ENCODE results near the gene FOSL1. TPM values are rescaled to one million over a fixed set of nuclear protein-coding genes. Genes with fewer than 3 reads are reported as not detected.

The FOSL1 gene
- total RNA-seq, 4 donors from 2014 or later: 11.9 to 72.7 (median 35.6) TPM

DNA sequence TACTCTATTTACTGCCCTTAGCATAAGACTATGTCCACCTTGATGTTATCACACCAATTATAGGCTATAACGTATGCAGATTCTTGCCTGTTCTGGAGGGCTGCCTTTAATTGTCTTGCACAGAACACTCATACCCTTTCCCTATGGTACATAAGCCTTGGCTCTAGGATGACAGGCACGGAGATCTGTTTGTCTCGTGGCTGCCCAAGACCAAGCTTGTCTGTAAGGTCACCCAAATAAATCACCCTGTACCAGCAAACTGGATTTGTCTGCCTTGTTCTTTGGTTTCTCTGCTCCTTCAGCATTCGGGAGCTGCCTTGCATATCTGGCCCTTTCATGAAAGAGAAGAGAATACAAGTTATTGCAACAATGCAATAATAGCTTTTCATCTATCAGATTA, 37.6 kb upstream of the FOSL1 start:
- Histone ChIP-seq H3K4me1 (peaks cover 0 to 8% (median 0%) of the 10 kb centered on the region in 3 donors), H3K27ac (no peak overlapping the region), H3K36me3 (no peaks in the 10 kb centered on the region), H3K4me3 (no peak overlapping the region), H3K9me3 (no peaks in the 10 kb centered on the region), H3K27me3 (peaks cover 0 to 42% (median 0%) of the 10 kb centered on the region in 4 donors)
- intact Hi-C loops (cut with DNase I): no loop called here
- TF ChIP-seq POLR2A (IDR thresholded peaks at IDR 0.05): no peak
- TF ChIP-seq, protein P1, sequence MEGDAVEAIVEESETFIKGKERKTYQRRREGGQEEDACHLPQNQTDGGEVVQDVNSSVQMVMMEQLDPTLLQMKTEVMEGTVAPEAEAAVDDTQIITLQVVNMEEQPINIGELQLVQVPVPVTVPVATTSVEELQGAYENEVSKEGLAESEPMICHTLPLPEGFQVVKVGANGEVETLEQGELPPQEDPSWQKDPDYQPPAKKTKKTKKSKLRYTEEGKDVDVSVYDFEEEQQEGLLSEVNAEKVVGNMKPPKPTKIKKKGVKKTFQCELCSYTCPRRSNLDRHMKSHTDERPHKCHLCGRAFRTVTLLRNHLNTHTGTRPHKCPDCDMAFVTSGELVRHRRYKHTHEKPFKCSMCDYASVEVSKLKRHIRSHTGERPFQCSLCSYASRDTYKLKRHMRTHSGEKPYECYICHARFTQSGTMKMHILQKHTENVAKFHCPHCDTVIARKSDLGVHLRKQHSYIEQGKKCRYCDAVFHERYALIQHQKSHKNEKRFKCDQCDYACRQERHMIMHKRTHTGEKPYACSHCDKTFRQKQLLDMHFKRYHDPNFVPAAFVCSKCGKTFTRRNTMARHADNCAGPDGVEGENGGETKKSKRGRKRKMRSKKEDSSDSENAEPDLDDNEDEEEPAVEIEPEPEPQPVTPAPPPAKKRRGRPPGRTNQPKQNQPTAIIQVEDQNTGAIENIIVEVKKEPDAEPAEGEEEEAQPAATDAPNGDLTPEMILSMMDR (IDR thresholded peaks at IDR 0.05): no peak
- 46 to 60% methylated on average over 4 of the region's 4 CpGs for WGBS, 2 donors
- DNase-seq: no peak

DNA sequence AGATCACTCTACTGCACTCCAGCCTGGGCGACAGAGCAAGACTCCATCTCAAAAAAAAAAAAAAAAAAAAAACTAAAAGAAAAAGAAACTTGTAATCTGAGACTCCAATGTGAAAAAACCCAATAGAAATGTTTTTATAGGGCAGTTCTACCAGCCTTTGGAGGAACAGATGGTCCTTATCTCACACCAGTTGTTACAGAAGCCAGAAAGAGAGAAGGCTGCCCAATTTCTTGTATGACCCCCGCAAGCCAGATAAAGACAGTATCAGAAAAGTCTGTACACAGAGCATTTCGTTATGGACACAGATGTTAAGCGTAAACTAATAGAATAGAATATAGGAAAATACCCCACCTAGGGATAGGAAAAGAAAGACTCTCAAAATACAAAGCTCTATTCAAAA, 33.8 kb upstream of the FOSL1 start:
- WGBS, 2 donors: 64 to 68% methylated on average over 3 to 4 of the region's 4 CpGs
- Histone ChIP-seq H3K27ac (no peak overlapping the region), H3K4me3 (no peak overlapping the region), H3K27me3 (peaks cover 0 to 26% (median 0%) of the 10 kb centered on the region in 4 donors), H3K36me3 (no peaks in the 10 kb centered on the region), H3K9me3 (no peaks in the 10 kb centered on the region), H3K4me1 (no peaks in the 10 kb centered on the region)
- intact Hi-C loops (cut with DNase I): no loop called here
- TF ChIP-seq, protein P1 (IDR thresholded peaks at IDR 0.05): no peak
- no peak for TF ChIP-seq POLR2A (IDR thresholded peaks at IDR 0.05)
- no peak for DNase-seq

DNA sequence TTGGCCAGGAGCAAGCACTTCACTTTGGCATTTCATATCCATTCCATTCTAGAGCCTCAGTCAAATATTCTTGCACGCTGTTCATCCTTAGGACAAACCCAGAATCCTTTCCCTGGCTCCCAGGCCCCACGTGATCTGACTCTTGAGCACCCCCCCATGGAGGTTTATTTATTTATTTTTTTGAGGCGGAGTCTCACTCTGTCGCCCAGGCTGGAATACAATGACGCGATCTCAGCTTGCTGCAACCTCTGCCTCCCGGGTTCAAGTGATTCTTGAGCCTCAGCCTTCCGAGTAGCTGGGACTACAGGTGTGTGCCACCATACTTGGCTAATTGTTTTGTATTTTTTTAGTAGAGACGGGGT, 32.4 kb upstream of the FOSL1 start:
- Histone ChIP-seq H3K4me1 (no peaks in the 10 kb centered on the region), H3K27me3 (peaks cover 0 to 22% (median 0%) of the 10 kb centered on the region in 4 donors), H3K4me3 (no peak overlapping the region), H3K36me3 (no peaks in the 10 kb centered on the region), H3K9me3 (no peaks in the 10 kb centered on the region), H3K27ac (no peak overlapping the region)
- 30 to 45% methylated on average over 9 of the region's 9 CpGs for WGBS, 2 donors
- no peak for TF ChIP-seq POLR2A (IDR thresholded peaks at IDR 0.05)
- TF ChIP-seq, protein P1 (IDR thresholded peaks at IDR 0.05): no peak
- no peak for DNase-seq
- intact Hi-C loops (cut with DNase I): no loop called here

DNA sequence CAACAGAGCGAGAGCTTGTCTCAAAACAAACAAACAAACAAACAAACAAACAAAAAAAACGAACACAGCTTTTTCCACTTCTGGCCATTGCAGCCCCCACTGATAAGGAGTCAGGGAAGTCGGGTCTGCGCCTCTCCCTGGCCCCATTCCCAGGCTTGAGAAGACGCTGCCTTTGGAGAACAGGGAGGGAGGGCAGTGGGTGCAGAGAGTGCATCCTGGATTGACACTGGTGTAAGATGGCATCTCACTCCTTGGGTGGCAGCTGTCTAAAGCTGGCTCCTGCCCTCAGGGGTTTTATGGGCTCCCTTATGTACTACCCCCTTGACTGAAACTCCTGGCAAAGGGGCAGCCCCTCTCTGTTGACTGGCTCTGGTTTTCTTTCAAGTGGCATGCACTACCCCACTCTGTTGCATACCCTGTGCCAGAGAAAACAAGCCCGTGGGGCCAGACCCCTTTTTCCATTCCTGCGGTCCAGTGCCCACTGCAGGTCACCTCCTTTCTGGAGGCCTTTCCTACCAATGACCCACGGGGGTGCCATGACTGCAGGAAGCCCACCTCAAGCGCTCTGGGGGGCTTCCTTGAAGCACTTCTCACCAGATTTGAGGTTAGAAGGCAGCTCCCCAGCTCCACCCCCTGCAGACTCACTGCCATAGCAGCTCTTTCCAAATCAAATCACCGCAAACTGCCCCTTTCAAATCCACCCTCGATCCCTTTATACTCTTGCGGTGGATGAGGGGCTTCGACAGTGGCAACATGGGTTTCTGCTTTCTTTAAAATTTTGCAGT, 31.8 kb upstream of the FOSL1 start:
- intact Hi-C loops (cut with DNase I): no loop called here
- H3K4me3 ChIP-seq: no peak overlapping the region
- H3K27ac ChIP-seq: no peak overlapping the region
- no peaks in the 10 kb centered on the region for H3K4me1 ChIP-seq
- H3K36me3 ChIP-seq: no peaks in the 10 kb centered on the region
- H3K9me3 ChIP-seq: no peaks in the 10 kb centered on the region
- H3K27me3 ChIP-seq: peaks cover 0 to 17% (median 0%) of the 10 kb centered on the region in 4 donors
- TF ChIP-seq POLR2A (IDR thresholded peaks at IDR 0.05): no peak
- TF ChIP-seq, protein P1 (IDR thresholded peaks at IDR 0.05): no peak
- WGBS, 2 donors: 54 to 59% methylated on average over 9 to 10 of the region's 13 CpGs
- no peak for DNase-seq

DNA sequence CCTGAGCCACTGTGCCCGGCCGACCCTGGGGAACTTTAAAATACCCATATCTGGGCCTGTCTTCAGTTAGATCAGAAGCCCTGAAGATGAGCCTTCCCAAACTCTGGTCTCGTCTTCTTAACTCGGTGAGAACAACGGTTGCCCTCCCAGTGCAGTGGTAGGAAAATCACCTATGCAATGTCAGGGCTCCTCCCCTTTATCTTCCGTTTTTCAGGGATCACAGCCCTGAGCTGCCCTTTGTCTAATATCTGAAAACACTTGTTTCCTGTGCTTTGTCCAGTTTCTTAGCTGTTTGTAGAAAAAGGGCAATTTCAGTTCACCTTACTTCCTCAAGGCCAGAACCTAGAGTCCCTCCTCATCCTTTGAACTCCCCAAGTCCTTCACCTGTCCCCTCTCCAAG, 28.5 kb upstream of the FOSL1 start:
- intact Hi-C loops (cut with DNase I): no loop called here
- H3K36me3 ChIP-seq: peaks cover 0 to 13% (median 0%) of the 10 kb centered on the region in 3 donors
- WGBS, 2 donors: 54 to 62% methylated on average over 6 of the region's 6 CpGs
- TF ChIP-seq POLR2A (IDR thresholded peaks at IDR 0.05): no peak
- TF ChIP-seq, protein P1 (IDR thresholded peaks at IDR 0.05): no peak
- H3K27ac ChIP-seq: no peak overlapping the region
- no peak for DNase-seq
- H3K4me3 ChIP-seq: no peak overlapping the region
- H3K27me3 ChIP-seq: peaks cover 0 to 11% (median 0%) of the 10 kb centered on the region in 4 donors
- no peaks in the 10 kb centered on the region for H3K9me3 ChIP-seq
- H3K4me1 ChIP-seq: no peaks in the 10 kb centered on the region
